Limb (tissue), 2 donors: Measurements from ENCODE around the gene CHIT1.

Experiments used
- DNase-seq, 2 donors: peaks; one replicate each; pipeline ENCODE4 v3.0.0-alpha.2; 2016; ENCODE audit errors: extremely low spot score in 2 of 2

Gene CHIT1

GRCh38 chr1:203217139-203217655, 12.3 kb downstream of the CHIT1 start:
- no peak for DNase-seq

GRCh38 chr1:203216274-203217138, 13.0 kb downstream of the CHIT1 start:
- DNase-seq: peak; percentile 80 to 85

- no peak for DNase-seq
Observed at GRCh38 chr1:203215573-203215972, 13.9 kb downstream of the CHIT1 start.

GRCh38 chr1:203214871-203215270, 14.6 kb downstream of the CHIT1 start:
- DNase-seq: no peak

DNA sequence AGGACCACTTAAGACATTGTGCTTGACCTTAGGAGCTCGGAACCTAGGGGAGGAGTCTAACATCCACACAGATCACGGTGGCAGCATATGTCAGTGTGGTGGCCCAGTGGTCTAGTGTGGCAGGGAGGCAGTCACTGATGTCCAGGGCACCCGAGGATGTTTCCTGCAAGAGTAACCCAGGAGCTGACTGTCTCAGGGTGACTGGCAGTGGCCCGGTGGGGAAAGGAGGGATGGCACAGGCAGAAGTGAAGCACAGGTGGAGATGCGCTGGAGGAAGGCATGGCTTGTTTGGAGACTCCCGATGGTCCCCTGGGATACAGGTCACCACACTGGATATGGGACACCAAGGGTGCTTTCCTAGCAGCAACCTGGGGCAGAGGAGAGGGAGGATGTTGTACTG, 16.3 kb downstream of the CHIT1 start:
- DNase-seq: no peak

DNA sequence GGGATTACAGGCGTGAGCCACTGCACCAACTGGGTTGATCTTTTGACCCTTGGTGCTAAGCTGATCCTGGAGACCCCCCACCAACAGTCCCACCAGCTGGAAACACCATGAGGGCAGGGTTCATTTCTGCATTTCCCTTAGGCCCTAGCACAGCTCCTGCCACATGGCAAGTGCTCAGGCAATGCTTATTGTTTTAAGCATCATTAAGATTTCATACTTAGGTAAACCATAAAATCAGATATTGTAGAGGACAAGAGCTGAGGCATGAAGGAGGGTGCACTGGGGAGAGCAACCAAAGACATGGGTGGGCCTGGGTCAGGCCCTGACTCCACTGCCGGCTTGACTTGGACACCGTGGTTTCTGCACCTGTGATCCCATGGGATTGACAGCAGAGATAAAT, 17.7 kb downstream of the CHIT1 start:
- DNase-seq: no peak

DNA sequence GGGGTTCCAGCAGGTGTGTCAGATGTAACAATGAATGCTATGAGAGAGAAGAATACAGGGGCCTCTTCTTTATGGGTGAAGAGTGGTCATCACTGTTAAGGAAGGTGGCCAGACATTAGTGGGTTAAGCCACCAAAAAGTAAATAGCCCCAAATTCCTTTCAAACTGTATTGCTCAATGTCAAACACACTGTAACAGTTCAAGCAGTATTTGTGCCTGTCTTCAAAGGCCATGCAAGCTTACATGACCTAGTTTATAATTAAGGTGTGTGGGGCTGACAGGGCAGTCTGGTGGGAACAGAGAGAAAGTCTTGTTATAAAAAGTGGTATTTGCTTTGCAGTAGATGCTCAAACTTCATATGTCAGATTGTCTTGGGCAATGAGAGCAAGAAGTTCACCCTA, 18.5 kb downstream of the CHIT1 start:
- DNase-seq: no peak

- no peak for DNase-seq
Observed at GRCh38 chr1:203210350-203210749, 19.1 kb downstream of the CHIT1 start.

GRCh38 chr1:203208181-203208580, 21.3 kb downstream of the CHIT1 start:
- no peak for DNase-seq

DNA sequence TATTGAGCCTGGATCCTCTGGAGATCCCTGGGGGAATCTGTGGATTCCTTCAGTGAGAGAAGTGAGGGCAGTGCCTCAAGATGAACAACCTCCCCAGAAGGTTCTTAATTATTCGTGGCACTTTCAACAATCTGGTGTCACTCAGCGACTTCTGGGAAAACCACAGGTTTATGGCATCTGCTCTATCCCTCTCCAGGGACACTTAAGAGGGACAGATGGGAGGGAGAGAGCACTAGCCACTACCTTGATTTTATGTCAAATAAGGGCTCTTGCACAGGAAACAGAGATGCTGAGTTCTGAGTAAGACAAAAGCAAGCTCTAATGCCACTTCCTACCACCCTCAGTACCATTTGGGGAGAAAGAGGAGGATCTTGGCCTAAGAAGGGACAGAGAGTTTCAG, 21.7 kb downstream of the CHIT1 start:
- DNase-seq: no peak

DNA sequence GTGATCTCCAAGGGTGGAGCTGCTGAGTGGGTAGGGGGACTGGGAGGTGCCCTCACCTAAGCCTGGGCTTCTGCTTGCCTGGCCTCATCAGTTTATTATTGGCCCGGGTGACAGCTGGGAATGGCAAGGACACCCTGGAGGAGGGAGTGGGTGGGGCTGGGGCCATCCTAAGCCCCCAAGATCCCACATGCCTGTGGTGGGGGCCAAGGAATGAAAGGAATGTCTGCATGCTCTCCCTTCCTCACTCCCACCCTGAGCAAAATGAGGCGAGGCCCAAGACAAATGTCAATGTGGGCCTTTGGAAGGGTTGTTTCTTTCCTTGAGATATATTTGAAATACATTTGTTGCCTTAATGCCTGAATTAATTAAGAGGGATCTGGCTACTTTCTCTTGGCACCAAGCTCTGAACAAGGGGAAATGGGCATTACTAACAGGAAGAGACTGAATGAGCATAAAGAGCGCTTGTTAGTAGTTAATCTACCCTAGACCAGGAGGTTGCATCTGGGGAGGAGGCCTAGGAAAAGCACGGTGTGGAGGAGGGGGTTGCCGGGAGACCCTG, 23.3 kb downstream of the CHIT1 start:
- DNase-seq: peak; percentile 24 to 60

- DNase-seq: no peak
Observed at GRCh38 chr1:203204756-203205155, 24.7 kb downstream of the CHIT1 start.

- DNase-seq: no peak
Observed at GRCh38 chr1:203202431-203203245, 26.8 kb downstream of the CHIT1 start.

DNA sequence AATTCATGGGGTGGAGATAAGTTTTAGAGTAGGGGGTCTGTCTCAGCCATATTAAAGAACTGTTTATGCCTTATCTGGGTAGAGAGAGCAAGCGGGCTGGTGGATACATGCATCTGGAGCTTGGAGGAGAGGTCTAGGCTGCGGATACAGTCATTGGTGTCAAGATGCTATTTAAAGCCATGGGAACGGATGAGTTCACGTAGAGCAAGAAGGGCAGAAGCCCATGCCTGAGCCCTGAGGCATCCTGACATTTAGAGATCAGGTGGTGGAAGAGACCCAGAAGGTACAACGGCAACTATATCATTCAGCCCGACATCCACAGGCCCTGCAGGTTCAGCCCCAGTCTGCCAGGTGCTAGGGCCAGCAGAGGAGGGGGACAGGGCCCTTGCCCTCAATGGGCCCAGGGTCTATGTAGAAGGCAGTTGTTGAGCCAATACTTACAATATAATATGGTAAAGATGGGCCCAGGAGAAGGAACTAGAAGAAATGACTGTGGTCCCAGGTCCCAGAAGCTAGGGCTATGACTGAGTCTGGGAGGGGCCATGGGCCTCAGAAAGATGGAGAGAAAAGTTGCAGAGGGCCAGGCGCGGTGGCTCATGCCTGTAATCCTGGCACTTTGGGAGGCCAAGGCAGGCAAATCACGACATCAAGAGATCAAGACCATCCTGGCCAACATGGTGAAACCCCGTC, 27.8 kb downstream of the CHIT1 start:
- no peak for DNase-seq

- DNase-seq: no peak
Observed at GRCh38 chr1:203200916-203201315, 28.6 kb downstream of the CHIT1 start.

GRCh38 chr1:203199816-203200571, 29.5 kb downstream of the CHIT1 start:
- no peak for DNase-seq

DNA sequence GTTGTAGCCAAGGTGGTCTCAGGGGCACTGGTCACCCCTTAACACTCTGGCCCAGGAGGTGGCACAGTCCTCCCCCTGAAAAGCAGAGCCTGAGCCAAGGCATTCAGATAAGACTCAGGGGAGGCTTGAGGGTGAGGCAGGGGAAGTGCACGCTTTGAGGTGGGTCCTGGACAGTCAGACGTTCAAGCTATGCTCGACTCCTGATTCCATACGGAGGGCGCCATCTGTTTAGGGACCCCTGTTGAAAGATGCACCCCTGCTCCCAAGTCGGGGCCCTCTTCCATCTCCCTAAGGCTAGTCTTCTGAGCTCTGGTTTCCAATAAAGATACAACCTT, 30.0 kb downstream of the CHIT1 start:
- no peak for DNase-seq

- no peak for DNase-seq
Observed at GRCh38 chr1:203199002-203199401, 30.5 kb downstream of the CHIT1 start.

DNA sequence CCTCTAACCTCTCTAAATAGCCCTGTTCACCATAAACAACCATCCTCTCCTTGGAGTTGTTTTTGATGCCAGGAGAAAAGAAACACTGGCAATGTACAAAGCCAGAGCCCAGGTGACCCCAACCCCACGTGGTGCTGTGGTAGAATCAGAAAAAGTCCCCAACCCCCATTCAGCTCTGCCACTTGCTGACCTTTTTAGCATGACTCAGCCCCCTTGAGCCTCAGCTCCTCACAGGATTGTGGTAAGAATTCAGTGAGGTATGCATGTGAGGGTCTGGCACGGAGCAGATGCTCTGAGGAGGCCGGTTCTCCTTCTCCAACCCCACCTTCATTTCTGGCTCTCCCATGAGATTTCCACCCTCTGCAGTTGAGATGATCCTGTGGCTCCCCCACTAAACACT, 31.8 kb downstream of the CHIT1 start:
- DNase-seq: peak in 1 of 2 donors; percentile 14

DNA sequence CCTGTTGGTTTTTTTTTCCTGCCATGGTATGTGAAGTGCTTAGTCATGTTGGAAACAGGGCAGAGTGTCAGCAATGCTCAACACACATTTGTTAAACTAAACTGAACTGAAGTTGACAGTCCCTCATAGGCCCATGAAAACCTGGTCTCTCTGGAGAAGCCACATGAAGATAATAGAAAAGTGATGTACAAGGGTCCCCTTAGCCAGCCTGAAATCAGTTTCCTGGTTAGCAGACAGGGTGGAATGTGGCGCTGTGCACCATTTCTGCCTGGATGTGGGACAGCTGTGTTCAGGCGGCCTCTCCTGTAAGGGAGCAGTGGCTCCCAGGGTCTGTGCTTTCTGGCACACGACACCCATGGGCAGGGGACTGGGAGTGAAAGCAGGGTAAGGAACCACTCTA, 33.1 kb downstream of the CHIT1 start:
- DNase-seq: no peak

DNA sequence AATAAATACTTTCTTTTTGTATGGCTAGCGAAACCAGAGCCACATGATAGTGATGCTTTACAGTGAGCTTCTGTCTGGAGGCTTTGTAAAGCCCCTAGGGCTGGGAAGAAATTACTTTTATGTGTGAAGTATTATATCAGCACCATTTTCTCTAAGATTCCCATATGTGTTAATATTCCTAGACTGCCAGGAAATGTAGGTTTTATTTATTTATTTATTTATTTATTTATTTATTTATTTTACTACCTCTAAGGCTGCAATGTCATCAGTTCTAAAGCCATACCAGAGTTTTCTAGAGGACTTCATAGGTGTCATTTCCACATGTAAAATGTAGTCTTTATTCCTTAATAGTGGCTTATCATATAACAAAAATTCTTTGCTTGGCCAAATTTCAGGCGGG, 38.5 kb downstream of the CHIT1 start:
- DNase-seq: no peak
